Endothelial cell of umbilical vein (primary cell): ENCODE data around the gene EPB41L2.

Source experiments
- EZH2 ChIP-seq: IDR thresholded peaks from 2 replicates; pipeline ENCODE4 v1.6.1; 2012; ENCODE audit warnings: borderline replicate concordance, low read depth, mild to moderate bottlenecking, moderate library complexity, low read length, inconsistent platforms; ENCODE audit not compliant: severe bottlenecking
- JUN ChIP-seq: IDR thresholded peaks from 2 replicates; pipeline ENCODE4 v1.6.1; 2011; ENCODE audit warnings: borderline replicate concordance, low read depth; ENCODE audit not compliant: insufficient read length, insufficient read depth
- POLR2A ChIP-seq: IDR thresholded peaks from 2 replicates; pipeline ENCODE4 v1.6.1; 2012; ENCODE audit warnings: low read depth, mild to moderate bottlenecking, control low read depth, low read length
- POLR2AphosphoS5 ChIP-seq: IDR thresholded peaks from 2 replicates; pipeline ENCODE4 v1.6.1; 2012; ENCODE audit warnings: low read depth, mild to moderate bottlenecking, control low read depth, low read length, moderate library complexity; ENCODE audit not compliant: insufficient read depth
- TF ChIP-seq, protein P1 (sequence below), 2 donors: IDR thresholded peaks; 1 replicate in 1 of 2; 2 replicates in 1 of 2; pipeline ENCODE4 v1.5.1; 2011; ENCODE audit warnings: low read length in 2 of 2, mild to moderate bottlenecking in 2 of 2, moderate library complexity in 2 of 2, control low read depth in 1 of 2, inconsistent platforms in 1 of 2, low read depth in 1 of 2; ENCODE audit not compliant: insufficient read depth in 1 of 2; ENCODE audit errors: extremely low read depth in 1 of 2
- TF ChIP-seq, protein P2 (sequence below): IDR thresholded peaks from 2 replicates; pipeline ENCODE4 v1.6.1; 2011; ENCODE audit not compliant: insufficient read depth, insufficient read length

DNA sequence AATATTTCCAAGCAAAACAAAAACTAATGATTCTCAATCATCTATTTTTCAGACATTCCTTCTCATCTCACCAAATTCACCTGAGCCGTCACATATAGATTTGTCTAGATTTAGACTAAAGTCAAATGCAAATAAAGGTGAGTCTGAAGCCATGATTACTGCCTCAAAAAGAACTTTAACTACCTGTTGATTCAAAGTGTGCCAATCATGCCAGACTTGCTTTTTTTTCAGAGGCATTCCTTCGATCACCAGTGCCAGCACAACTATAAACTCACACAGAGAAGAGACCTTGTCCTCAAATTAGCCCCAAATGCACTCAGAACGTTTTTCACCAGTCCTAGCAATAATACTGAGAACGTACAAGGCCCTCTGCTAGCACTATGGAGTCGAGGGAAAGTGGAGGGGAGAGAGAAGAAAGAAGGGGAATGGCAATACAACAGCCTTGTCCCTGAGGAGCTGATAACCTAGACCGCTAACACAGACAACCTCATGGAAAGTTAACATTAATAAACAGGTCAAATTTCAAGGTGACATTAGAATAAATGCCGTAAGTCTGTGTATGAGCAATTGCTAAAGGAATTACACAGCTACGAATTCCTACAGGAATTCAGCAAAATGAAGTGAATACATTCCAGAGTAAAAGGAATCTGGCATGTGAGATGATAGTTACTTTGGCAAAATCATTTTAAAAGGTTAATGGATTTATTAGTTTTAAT, 60.9 kb downstream of the EPB41L2 start:
- no peak for TF ChIP-seq POLR2A
- no peak for TF ChIP-seq EZH2
- TF ChIP-seq, protein P1, sequence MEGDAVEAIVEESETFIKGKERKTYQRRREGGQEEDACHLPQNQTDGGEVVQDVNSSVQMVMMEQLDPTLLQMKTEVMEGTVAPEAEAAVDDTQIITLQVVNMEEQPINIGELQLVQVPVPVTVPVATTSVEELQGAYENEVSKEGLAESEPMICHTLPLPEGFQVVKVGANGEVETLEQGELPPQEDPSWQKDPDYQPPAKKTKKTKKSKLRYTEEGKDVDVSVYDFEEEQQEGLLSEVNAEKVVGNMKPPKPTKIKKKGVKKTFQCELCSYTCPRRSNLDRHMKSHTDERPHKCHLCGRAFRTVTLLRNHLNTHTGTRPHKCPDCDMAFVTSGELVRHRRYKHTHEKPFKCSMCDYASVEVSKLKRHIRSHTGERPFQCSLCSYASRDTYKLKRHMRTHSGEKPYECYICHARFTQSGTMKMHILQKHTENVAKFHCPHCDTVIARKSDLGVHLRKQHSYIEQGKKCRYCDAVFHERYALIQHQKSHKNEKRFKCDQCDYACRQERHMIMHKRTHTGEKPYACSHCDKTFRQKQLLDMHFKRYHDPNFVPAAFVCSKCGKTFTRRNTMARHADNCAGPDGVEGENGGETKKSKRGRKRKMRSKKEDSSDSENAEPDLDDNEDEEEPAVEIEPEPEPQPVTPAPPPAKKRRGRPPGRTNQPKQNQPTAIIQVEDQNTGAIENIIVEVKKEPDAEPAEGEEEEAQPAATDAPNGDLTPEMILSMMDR (IDR thresholded peaks at IDR 0.05; ENCODE audit: extremely low read depth in 1 of 2, insufficient read depth in 1 of 2, low read depth in 1 of 2, low read length in 2 of 2) = no peak
- TF ChIP-seq POLR2AphosphoS5 = no peak
- TF ChIP-seq, protein P2, sequence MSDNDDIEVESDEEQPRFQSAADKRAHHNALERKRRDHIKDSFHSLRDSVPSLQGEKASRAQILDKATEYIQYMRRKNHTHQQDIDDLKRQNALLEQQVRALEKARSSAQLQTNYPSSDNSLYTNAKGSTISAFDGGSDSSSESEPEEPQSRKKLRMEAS = no peak
- no peak for TF ChIP-seq JUN
